NCI-H2029 treated with DMSO at 0.1 percent for 48 hours (cell line): ENCODE measurements around the gene SPATA20.
A peak's percentile ranks its signal among the peaks of the same experiment; 100 is the strongest.

Experiments
- DNase-seq: peaks from one replicate; lab custom pipeline; 2025; lab: John Stamatoyannopoulos, UW

Gene SPATA20

GRCh38 chr17:50540560-50541401, 6.2 kb upstream of the SPATA20 start:
- no peak for DNase-seq

GRCh38 chr17:50541402-50541715, 5.6 kb upstream of the SPATA20 start:
- DNase-seq, result no peak

- DNase-seq, result peak; percentile 14
Observed at GRCh38 chr17:50541716-50542688, 5.0 kb upstream of the SPATA20 start.

- DNase-seq, result no peak
Observed at GRCh38 chr17:50542795-50543774, 3.9 kb upstream of the SPATA20 start.

- DNase-seq, result no peak
Observed at GRCh38 chr17:50544516-50544915, 2.5 kb upstream of the SPATA20 start.

GRCh38 chr17:50545311-50545710, 1.7 kb upstream of the SPATA20 start:
- DNase-seq, result no peak

GRCh38 chr17:50546701-50547034, 306 bp upstream of the SPATA20 start:
- DNase-seq, result no peak

GRCh38 chr17:50547736-50548083, 736 bp downstream of the SPATA20 start:
- DNase-seq, result no peak

- no peak for DNase-seq
Observed at GRCh38 chr17:50548831-50549230, 1.9 kb downstream of the SPATA20 start.

- no peak for DNase-seq
Observed at GRCh38 chr17:50549256-50549941, 2.4 kb downstream of the SPATA20 start.

GRCh38 chr17:50549969-50550368, 3.0 kb downstream of the SPATA20 start:
- DNase-seq, result no peak

- no peak for DNase-seq
Observed at GRCh38 chr17:50550661-50551432, 3.9 kb downstream of the SPATA20 start.

GRCh38 chr17:50551433-50551815, 4.5 kb downstream of the SPATA20 start:
- no peak for DNase-seq

GRCh38 chr17:50551884-50552283, 4.9 kb downstream of the SPATA20 start:
- DNase-seq, result no peak

GRCh38 chr17:50554201-50554600, 7.2 kb downstream of the SPATA20 start:
- no peak for DNase-seq

GRCh38 chr17:50556803-50557202, 9.8 kb downstream of the SPATA20 start:
- peak; percentile 79 for DNase-seq

GRCh38 chr17:50557630-50558029, 10.7 kb downstream of the SPATA20 start:
- DNase-seq, result no peak

GRCh38 chr17:50558091-50558490, 11.1 kb downstream of the SPATA20 start:
- DNase-seq, result no peak

GRCh38 chr17:50558581-50558940, 11.6 kb downstream of the SPATA20 start:
- no peak for DNase-seq

GRCh38 chr17:50558941-50559614, 12.1 kb downstream of the SPATA20 start:
- no peak for DNase-seq
